GM19238 (cell line): ENCODE results near the gene MYO1G.

Experiments used
- DNase-seq: peaks from one replicate; pipeline ENCODE4 v3.0.0; 2011; ENCODE audit warnings: low spot score; ENCODE audit not compliant: insufficient read length

Gene MYO1G

GRCh38 chr7:44981035-44981706 is 2.4 kb upstream of the MYO1G start:
- no peak for DNase-seq

- no peak for DNase-seq
Measured at GRCh38 chr7:44980393-44981034, 1.7 kb upstream of the MYO1G start.

GRCh38 chr7:44979481-44980392 is 922 bp upstream of the MYO1G start:
- no peak for DNase-seq

- no peak for DNase-seq
Measured at GRCh38 chr7:44977959-44978335, 868 bp downstream of the MYO1G start.

GRCh38 chr7:44977304-44977958 is 1.4 kb downstream of the MYO1G start:
- DNase-seq = no peak

- DNase-seq = no peak
Measured at GRCh38 chr7:44976746-44977196, 2.0 kb downstream of the MYO1G start.

GRCh38 chr7:44976040-44976745 is 2.6 kb downstream of the MYO1G start:
- no peak for DNase-seq

- DNase-seq = no peak
Measured at GRCh38 chr7:44975331-44976039, 3.3 kb downstream of the MYO1G start.

GRCh38 chr7:44974549-44974948 is 4.3 kb downstream of the MYO1G start:
- DNase-seq = no peak

- no peak for DNase-seq
Measured at GRCh38 chr7:44973610-44974401, 5.0 kb downstream of the MYO1G start.

- DNase-seq = no peak
Measured at GRCh38 chr7:44972562-44972961, 6.3 kb downstream of the MYO1G start.

- no peak for DNase-seq
Measured at GRCh38 chr7:44971902-44972441, 6.8 kb downstream of the MYO1G start.

GRCh38 chr7:44971188-44971901 is 7.5 kb downstream of the MYO1G start:
- DNase-seq = no peak

- no peak for DNase-seq
Measured at GRCh38 chr7:44970523-44971051, 8.2 kb downstream of the MYO1G start.

- no peak for DNase-seq
Measured at GRCh38 chr7:44969701-44970522, 8.9 kb downstream of the MYO1G start.

- no peak for DNase-seq
Measured at GRCh38 chr7:44969049-44969700, 9.6 kb downstream of the MYO1G start.
